HG02588 (cell line): ENCODE data around the gene ADGRE1.

Experiments
- ATAC-seq: cut with Tn5 transposase; IDR thresholded peaks from one replicate; pipeline ENCODE4 v1.9.1; 2021; ENCODE audit warnings: mild to moderate bottlenecking, moderate library complexity; ENCODE audit not compliant: unreplicated experiment

Gene ADGRE1

DNA sequence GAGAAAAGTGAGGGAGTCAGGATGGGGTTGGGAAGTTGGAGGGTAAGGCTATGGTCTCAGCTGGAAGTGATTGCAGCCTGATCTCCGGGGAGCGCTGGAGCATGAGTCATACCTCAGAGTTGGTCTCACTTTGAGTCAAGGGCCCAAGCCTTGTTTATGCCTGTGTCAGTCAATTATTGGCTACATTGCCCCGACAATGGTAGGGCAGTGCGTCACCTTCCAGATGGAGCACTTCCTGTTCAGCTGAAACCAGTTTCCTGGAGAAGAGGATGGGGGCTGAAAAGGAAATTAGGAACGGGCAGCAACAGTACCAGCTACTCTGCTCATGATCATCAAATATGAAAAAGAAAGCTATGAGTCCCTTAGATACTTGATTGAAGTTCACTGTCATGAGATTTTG, 60.4 kb downstream of the ADGRE1 start:
- ATAC-seq = no peak

DNA sequence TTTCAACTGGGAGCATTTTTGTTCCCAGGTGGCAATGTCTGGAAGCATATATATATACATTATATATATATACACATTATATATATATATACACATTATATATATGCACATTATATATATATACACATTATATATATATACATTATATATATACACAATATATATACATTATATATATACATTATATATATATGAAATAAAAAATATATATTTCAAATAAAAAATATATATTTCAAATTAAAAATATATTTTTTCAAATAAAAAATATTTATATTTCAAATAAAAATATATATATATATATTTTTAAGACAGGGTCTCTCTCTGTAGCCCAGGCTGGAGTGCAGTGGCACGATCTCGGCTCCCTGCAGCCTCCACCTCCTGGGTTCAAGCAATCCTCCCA, 61.5 kb downstream of the ADGRE1 start:
- no peak for ATAC-seq

DNA sequence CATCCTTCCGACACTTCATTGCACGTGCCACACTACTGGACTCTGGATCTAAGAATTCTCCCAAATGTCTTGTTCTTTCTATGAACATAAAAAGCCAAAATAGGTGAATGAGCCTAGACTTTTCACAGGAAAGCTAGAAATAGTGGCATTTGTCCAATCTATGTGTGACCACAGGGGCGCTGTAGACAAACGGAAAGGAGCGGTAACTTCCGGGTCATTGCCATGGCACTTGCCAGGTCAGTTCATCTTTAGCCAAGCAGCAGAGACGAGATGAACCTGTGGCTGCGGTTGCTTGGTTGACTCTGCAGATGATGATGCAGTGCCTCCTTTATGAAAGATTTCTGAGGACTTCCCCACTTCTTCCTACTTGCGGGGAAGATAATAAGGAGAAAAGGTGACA, 65.6 kb downstream of the ADGRE1 start:
- no peak for ATAC-seq

DNA sequence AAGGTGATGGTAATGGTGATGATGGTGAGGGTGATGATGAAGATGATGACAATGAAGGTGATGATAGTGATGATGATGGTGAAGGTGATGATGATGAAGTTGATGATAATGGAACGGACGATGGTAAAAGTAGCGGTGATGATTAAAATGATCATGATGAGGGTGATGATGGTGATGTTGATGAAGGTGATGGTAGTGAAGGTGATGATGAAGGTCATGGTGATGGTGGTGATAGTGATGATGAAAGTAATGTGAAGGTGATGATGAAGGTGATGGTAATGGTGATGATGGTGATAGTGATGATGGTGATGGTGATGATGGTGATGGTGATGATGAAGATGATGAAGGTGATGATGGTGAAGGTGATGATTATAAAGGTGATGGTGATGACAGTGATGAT, 67.7 kb downstream of the ADGRE1 start:
- no peak for ATAC-seq

DNA sequence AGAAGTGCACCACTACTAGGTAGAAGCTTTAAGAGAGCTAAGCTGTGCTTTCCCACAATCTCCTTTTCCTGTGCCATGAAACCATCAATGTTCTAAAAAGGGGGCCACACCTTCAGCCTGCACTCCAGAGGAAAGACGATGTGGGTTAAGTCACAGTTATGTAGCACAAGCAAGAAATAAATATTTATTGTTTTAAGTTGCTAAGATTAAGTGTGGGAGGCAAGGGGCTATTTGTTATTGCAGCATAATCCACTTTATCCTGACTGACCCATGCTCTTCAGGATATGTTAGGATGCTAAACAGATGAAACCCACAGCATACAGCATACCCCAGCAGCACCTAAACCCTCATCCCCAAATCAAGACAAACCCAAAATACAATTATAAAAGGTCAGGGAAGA, 69.2 kb downstream of the ADGRE1 start:
- no peak for ATAC-seq

DNA sequence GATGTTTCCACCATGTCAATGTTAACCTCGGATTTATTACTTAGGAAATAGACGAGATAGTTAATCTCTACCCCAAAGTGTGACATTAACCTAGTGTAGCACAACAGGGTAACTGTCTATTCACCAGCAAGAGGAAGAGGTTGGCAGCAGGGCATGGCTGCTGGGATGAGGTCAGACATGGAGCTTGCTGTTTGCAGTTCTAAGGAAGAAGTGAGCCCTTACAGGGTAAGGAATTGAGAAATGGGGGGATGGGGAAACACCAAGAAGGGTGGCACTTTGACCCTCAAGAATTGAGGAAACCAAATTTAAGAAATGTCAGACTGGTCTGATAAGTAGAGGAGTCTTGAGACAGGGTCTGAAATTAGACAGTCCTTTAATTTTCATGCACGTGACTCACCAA, 71.4 kb downstream of the ADGRE1 start:
- no peak for ATAC-seq

DNA sequence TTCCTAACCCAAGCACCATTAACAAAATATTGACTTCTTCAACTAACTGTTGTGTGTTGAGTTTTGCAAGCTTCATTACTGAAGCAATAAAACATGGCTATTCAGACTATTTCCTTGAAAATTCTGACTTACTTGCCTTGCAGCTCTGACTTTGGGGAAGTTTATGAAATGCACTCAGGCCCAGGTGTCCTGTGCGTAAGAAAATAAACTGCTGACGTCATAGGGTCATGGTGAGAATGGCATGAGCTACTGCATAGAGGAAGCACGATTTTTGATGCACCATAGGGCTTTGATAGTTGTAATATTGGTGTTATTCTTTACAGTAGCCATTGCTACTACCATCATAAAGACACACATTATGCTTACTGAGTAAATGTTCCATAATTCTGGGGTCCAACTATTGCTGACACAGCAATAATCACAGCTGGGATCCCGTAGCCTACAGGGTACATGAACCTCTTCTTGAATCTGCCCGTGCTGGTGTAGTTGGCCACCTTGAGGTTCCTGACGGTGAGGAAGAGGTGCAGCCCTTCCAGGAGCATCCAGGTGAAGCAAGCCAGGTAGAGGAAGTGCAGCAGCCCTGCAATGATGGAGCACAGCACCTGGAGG, 76.0 kb downstream of the ADGRE1 start:
- no peak for ATAC-seq

DNA sequence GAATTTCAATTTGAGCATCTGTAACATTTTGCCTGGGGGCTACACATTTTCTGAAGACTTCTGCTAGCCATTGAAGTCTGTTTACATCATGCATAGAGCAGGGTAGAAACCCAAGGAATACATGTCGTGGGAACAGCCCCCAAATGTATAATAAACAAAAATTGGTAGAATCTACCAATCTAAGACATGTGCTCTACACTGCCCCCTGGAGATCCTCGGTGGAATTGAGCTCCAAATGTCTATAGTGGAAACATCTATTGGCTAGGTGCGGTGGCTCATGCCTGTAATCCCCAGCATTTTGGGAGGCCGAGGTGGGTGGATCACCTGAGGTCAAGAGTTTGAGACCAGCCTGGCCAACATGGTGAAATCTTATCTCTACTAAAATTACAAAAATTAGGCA, 76.6 kb downstream of the ADGRE1 start:
- no peak for ATAC-seq

DNA sequence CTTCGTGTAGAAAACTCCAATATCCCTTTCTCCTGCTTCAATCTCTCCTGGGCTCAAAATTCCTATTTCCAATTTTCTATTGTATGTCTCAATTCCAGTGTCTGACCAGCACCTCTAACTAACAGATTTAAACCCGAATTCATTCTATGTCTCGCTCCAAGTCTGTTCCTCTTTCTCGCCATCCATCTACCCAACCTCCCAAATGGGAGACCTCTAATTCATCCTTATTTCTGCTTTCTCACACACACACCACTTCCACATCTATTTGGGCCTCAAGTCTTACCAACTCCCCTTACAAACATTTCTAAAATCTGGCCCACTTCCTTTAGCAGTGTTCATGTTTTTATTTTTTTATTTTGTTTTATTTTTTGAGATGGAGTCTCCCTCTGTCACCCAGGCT, 80.6 kb downstream of the ADGRE1 start:
- no peak for ATAC-seq

DNA sequence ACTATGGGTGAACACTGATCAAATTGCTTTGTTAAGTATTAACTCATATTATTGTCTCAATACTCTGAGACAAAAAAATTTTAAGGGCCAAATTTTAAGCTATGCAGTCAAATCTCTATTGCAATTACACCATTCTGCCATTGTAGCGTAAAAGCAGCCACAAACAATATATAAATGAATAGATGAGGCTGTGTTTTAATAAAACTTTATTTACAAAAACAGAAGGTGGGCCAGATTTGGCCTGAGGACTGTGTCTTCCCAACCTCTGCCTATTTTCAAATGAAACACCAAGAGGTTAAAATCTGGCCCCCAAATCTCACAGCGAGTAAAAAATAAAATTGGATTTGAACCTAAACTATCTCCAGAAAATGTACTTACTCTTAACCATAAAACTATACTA, 82.1 kb downstream of the ADGRE1 start:
- ATAC-seq = no peak

DNA sequence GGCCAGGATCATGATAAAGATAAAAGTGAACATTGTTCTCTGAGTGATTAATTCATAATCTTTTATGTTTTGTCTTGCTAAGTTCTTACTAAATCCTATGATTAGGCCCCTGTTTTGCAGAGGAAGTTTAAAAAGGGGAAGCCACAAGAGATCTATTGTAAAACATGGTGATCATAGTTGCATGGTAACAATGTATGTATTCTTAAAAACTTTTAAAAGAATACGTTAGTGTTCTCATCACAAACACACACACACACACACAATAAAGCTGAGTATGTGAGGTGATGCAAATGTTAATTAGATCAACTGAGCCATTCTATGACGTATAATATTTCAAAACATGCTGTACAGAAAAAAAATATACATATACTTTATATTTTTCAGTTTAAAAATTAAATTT, 82.6 kb downstream of the ADGRE1 start:
- no peak for ATAC-seq

DNA sequence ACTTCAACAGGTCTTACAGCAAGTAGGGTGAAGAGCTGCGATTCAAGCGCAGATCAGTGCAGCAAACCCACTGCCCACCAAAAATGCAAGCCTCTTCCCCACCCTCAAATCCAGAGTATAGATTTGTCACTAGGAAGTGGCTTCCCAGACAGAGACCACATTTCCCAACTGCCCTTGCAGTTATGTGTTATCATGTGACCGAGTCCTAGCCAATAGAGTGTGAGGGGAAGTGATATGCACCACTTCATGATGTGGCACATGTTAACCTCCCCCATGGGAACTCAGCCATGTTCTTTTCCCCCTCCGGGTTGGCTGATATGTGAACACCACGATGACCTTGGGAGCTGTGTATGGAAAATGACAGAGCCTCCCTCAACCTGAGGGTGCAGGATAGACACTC, 83.1 kb downstream of the ADGRE1 start:
- no peak for ATAC-seq

DNA sequence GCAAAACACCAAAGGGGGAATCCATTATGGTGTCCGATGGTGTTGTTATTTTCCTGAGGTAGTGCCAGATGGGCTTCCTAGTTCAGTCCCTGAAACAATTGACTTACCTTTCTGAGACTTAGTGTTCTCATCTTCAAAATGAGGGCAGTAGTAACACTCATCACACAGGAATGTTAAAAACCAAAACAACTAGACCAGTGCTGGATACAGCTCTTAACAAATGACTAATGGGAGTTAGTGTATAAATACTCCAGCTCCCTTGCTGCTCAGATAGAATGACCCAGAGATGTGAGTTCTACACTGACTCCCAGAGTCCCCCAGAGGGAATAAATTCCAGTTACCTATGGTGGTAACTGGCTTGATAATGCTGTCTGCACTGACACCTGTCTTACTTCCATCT, 84.0 kb downstream of the ADGRE1 start:
- ATAC-seq = no peak

DNA sequence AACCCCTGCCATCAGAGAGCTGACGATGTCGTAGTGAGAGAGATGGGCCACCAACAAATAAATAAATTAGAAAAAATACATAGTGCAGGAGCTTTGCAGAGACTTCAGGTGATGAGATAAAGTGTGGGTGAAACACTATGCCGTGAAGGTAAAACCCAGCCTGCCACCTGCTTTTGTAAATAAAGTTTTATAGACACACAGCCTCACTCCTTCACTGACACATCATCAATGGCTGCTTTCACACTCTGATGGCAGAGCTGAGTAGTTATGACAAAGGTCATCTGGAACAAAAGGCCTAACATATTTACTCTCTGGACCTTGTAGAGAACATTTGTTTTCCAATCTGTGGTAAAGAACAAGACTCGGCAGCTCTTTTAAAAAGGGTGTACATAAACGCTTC, 88.8 kb downstream of the ADGRE1 start:
- no peak for ATAC-seq

DNA sequence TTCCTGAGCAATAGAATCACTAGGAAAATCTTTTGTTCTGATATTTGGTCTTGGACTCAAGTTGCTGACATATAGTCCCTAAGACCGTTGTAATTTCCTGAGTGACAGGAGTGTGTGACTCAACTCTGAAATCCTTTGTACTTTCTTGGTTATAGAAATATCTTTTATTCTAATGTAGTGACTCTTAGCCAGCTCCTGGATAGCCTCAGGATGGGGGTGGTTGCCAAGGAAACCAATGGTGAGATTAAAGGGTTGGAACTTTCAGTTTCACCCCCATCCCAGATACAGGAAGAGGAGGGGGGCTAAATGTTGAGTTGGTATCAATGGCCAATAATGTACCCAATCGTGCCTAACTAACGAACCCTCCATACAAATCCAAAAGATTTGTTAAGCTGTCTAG, 92.0 kb downstream of the ADGRE1 start:
- no peak for ATAC-seq

DNA sequence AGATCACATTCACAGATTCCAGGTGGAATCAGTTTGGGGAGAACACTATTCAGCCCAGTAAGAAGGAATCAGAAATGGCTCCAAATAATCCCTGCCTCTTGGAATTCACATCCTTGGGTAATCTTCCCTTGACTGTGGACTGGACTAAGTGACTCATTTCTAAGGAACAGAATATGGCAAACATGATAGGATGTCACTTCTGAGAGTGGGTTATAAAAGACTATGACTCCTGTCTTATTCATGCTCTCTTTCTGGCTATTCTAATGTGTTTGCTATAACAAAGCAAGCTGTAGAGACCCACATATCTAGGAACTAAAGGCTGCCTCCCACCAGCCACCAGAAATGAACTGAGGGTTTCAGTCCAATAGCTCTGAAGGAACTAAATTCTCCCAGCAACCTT, 96.1 kb downstream of the ADGRE1 start:
- no peak for ATAC-seq

DNA sequence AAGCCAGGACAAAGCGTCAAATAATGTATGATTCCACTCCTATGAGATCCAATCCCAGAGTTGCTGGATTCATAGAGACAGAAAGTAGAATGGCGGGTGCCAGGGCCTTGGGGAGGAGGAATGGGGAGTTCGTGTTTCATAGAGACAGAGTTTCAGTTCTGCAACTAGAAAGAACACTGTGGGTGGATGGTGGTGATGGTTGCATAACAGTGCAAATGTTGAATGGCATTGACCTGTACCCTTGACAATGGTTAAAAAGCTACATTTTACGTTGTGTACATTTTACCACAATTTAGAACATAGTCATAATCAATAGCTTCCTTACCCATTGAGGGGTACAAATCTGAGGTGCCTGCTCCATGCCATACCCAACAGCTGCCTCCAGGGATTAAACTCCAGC, 100.5 kb downstream of the ADGRE1 start:
- ATAC-seq = no peak

DNA sequence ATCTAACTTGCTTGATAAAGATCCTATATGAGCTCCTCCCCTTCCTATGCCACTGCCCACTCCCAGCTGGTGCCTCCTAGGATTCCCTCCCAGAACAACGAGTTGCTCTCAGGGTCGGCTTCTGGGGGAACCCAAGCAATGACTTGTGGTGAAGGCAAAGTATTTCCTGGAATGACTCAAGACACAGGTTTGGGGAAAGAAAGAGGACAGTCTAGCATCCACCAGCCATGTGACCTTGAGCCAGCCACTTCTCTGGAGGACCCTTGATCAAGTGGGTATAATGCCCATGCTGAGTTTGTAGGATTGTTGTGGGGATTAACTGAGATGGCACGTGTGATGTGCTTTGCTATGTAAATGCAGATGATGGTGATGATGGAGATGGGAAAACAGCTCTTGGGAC, 100.9 kb downstream of the ADGRE1 start:
- no peak for ATAC-seq
